ENCODE measurements around the gene MATN1.

- TF ChIP-seq RFX5 (IDR thresholded peaks at IDR 0.05) (no peak), GATA3 (IDR thresholded peaks at IDR 0.05; ENCODE audit: borderline replicate concordance) (no peak), POLR2A (IDR thresholded peaks at IDR 0.05; ENCODE audit: low read length) (no peak), CTCF (IDR thresholded peaks at IDR 0.05) (no peak), MAFK (IDR thresholded peaks at IDR 0.05; ENCODE audit: partially characterized antibody) (no peak), FOSB (CRISPR knock-in tag; IDR thresholded peaks at IDR 0.05) (no peak), EP300 (IDR thresholded peaks at IDR 0.05) (no peak), REST (IDR thresholded peaks at IDR 0.05) (no peak), JUN (IDR thresholded peaks at IDR 0.05) (no peak), RAD21 (conservative IDR thresholded peaks at IDR 0.05 in 1 of 2, IDR thresholded peaks at IDR 0.05 in 1 of 2) (no peak), HOXB13 (CRISPR knock-in tag; IDR thresholded peaks at IDR 0.05; ENCODE audit: low read depth) (no peak), SREBF2 (IDR thresholded peaks at IDR 0.05) (no peak)
These were observed 23.9 kb upstream of the MATN1 start for GRCh38 chr1:30747033-30748008.
